GM13977 (cell line): ENCODE data around the gene CDR2L.

Experiments
- DNase-seq: peaks from one replicate; pipeline ENCODE4 v3.0.0; 2012; ENCODE audit warnings: low spot score
- in situ Hi-C: fragments of 300-500 bp; cut with MboI; formaldehyde crosslinking; loops from one replicate; pipeline ENCODE4 v1.12.0; 2022; ENCODE audit warnings: low sequenced_read_pairs, low pct_unique_long_range_greater_than_20kb, mixed read lengths, inconsistent platforms; ENCODE audit not compliant: unreplicated experiment
- TF ChIP-seq, protein P1 (sequence below): IDR thresholded peaks from 2 replicates; pipeline ENCODE4 v1.5.1; 2012; ENCODE audit warnings: mild to moderate bottlenecking, control low read depth; ENCODE audit not compliant: insufficient read depth; ENCODE audit errors: extremely low read depth, missing control alignments

The CDR2L gene

DNA sequence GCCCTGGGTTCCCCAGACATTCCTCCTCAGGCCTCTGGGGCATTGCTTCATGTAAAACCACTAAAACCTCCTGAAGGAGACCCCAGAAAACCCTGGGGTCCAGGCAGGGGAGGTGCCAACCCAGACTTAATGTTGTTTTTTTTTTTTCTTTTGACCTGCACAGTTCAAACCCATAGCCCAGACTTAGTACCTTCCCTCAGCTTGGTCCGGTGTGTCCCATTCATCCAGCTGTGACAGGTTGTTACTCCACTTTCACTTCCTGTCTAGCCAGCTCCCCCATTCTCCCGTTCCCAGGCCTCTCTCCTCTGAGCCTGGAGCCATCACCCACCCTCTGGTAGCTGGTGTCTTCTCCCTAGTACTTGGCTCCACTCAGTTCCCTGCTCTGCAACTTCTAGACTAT, 4.8 kb downstream of the CDR2L start:
- TF ChIP-seq, protein P1, sequence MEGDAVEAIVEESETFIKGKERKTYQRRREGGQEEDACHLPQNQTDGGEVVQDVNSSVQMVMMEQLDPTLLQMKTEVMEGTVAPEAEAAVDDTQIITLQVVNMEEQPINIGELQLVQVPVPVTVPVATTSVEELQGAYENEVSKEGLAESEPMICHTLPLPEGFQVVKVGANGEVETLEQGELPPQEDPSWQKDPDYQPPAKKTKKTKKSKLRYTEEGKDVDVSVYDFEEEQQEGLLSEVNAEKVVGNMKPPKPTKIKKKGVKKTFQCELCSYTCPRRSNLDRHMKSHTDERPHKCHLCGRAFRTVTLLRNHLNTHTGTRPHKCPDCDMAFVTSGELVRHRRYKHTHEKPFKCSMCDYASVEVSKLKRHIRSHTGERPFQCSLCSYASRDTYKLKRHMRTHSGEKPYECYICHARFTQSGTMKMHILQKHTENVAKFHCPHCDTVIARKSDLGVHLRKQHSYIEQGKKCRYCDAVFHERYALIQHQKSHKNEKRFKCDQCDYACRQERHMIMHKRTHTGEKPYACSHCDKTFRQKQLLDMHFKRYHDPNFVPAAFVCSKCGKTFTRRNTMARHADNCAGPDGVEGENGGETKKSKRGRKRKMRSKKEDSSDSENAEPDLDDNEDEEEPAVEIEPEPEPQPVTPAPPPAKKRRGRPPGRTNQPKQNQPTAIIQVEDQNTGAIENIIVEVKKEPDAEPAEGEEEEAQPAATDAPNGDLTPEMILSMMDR = no peak
- in situ Hi-C loops = no loop called here
- no peak for DNase-seq

DNA sequence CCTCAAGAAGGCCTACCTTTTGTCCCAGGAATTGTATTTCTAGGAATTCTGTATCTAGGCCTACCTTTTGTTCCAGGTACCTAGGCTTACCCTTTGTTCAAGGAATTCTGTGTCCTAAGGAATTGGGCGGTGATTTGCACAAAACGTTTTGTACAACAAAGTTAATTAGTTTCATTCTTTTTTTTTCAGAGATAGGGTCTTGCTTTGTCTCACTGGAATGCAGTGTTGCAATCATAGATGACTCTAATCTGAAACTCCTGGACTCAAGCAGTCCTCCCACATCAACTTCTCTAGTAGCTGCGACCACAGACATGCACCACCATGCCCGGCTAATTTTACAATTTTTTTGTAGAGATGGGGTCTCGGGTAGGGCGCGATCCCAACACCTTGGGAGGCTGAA, 7.0 kb downstream of the CDR2L start:
- DNase-seq = no peak
- in situ Hi-C loops = no loop called here

DNA sequence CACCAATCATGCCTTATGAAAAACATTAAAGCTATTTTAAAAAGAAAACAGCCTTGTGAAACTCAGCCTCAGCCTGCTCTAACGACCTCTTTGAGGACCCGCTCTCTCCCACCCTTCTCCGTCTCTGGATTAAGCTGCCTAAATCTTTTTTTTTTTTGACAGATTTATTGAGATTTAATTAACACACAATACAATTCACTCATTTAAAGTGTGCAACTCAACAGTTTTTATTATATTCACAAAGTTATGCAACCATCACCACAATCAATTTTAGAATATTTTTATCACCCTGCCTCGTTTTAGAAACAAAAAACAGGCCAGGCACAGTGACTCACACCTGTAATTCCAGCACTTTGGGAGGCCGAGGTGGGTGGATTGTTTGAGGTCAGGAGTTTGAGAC, 8.4 kb downstream of the CDR2L start:
- no peak for DNase-seq
- TF ChIP-seq, protein P1 = no peak
- in situ Hi-C loops = no loop called here

More for the DNA sequence above, 7.0 kb downstream of the CDR2L start:
- TF ChIP-seq, protein P1 = no peak

DNA sequence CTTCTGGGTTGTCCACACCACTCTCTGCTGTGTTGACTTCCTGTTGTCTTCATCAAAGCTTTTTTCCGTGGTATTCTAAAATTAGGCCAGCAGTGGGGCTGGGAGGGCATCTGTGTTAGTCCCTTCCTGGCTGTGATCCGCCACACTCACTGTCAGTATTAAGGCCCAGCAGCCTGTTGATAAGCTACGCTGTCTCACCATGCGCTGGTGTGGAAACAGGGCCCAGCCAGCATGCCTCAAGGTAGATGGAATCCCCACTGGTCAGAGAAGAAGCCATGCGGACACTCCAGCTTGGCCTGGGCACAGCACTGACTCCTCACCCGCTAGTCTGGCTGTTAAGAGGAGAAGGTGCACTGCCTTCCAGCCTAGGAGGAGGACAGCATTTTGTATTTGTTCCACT, 11.4 kb downstream of the CDR2L start:
- in situ Hi-C loops = no loop called here
- TF ChIP-seq, protein P1 = no peak
- DNase-seq = no peak

DNA sequence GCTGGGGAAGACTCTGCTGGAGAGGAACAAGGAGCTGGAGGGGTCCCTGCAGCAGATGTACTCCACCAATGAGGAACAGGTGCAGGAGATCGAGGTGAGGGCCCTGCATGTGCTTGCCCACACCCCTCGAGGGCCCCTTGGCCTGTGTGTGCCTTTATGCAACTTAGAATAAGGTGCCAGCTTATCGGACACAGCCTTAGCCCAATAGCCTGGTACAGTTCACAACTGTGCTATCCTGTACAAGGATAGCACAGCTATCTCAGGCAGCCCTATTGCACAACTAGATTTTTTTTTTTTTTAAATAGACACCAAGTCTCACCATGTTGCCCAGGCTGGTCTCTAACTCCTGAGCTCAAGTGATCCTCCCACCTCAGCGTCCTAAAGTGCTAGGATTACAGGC, 12.1 kb downstream of the CDR2L start:
- TF ChIP-seq, protein P1 = no peak
- no peak for DNase-seq
- in situ Hi-C loops = no loop called here

DNA sequence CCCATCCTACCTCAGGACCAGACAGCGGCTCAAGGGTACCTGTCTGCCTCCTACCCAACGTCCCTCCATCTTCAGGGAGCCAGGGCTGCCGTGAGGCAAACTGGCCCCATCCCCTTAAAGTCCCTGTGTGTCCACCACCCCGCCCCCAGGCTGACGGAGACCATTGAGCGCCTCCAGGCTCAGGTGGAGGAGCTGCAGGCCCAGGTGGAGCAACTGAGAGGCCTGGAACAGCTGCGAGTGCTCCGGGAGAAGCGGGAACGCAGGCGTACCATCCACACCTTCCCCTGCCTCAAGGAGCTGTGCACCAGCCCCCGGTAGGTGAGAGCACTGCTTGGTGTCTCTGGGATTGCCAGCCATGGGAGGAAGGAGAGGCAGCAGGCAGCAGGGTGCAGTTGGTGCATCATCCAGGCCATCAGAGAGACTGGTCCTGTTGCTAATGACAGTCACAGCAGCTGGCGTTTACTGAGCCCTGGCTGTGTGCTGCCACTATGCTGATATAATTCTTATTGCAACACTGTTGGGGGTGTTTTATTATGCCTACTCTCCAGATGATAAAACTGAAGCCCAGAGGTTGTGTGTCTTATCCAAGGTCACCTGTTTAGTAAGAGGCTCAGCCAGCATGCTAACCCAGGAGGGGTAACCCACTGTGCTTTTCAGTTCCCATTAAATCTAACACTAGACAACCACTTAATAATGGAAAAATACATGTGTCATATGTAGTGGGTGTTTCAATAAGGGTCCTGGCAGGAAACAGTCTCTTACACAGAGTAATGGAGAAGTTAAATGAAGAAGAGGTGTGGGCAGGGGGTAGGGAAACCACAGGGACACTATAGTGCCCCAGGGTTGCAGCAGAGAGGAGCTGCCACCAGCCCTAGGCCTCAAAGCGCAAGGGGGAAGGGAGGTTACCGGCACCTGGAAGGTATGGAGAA, 14.7 kb downstream of the CDR2L start:
- DNase-seq = peak; percentile 11
- TF ChIP-seq, protein P1 = no peak
- in situ Hi-C loops = no loop called here
